Right lobe of liver (tissue), 6 donors: ENCODE measurements around the gene VPS35L. TPM values are rescaled to one million over a fixed set of nuclear protein-coding genes. Genes with fewer than 3 reads are reported as not detected.
A peak's percentile ranks its signal among the peaks of the same experiment; 100 is the strongest.

Source experiments
- ATAC-seq, 4 donors: fragments of 200-7000 bp; cut with Tn5 transposase; one replicate each; pipeline ENCODE4 v1.9.1; 2020; ENCODE audit warnings: mild to moderate bottlenecking in 4 of 4, moderate library complexity in 4 of 4
- DNase-seq, 3 donors: peaks; one replicate each; pipeline ENCODE4 v3.0.0-alpha.2; 2020
- H3K27ac ChIP-seq, 3 donors: fragments of 200-600 bp; one replicate each; pipeline ENCODE4 v1.8.0; 2022
- H3K27me3 ChIP-seq, 2 donors: fragments of 200-600 bp; one replicate each; pipeline ENCODE4 v1.8.0; 2022
- H3K36me3 ChIP-seq, 4 donors: fragments of 200-600 bp; sonication (generic) in 1 of 4; one replicate each; pipeline versions ENCODE4 v1.5.1 to v1.8.0; 2017 to 2022; ENCODE audit warnings: control low read depth in 1 of 4
- H3K4me1 ChIP-seq, 4 donors: fragments of 200-600 bp; sonication (generic) in 1 of 4; one replicate each; pipeline versions ENCODE4 v1.5.1 to v1.8.0; 2017 to 2022; ENCODE audit warnings: control low read depth in 1 of 4
- H3K4me3 ChIP-seq, 3 donors: fragments of 200-600 bp; one replicate each; pipeline ENCODE4 v1.8.0; 2022
- H3K9me3 ChIP-seq, 4 donors: fragments of 200-600 bp; sonication (generic) in 1 of 4; one replicate each; pipeline versions ENCODE4 v1.5.1 to v1.8.0; 2017 to 2022; ENCODE audit warnings: control low read depth in 1 of 4
- CTCF ChIP-seq, 4 donors: fragments of 200-600 bp in 3 of 4; fragments of 450-650 bp in 1 of 4; IDR thresholded peaks; one replicate each; pipeline versions ENCODE4 v1.5.1 to v1.8.0; 2016 to 2022; ENCODE audit warnings: antibody characterized with exemption in 4 of 4, mild to moderate bottlenecking in 2 of 4
- POLR2A ChIP-seq: fragments of 450-650 bp; IDR thresholded peaks from one replicate; pipeline ENCODE4 v1.6.1; 2017; ENCODE audit warnings: antibody characterized with exemption, mild to moderate bottlenecking
- WGBS: methylation state at CpG from one replicate; pipeline ENCODE4 v1.1.6; 2018; ENCODE audit warnings: low coverage, low lambda C conversion rate; ENCODE audit not compliant: insufficient coverage; ENCODE audit errors: missing lambda C conversion rate; 5-methylcytosine and 5-hydroxymethylcytosine counted together
- intact Hi-C, 2 donors: fragments of 100-400 bp; cut with DNase I; formaldehyde crosslinking; loops; one replicate each; pipeline versions ENCODE4 v1.11.2 to v1.14.1; 2022
- total RNA-seq, 6 experiments: library from RNA; depleted of rRNA in 2 of 6; stranded (reverse); fragments of >200 nt in 2 of 6; fragmentation: NEBNext Ultra II Directional in 3 of 6; extraction: Animal tissue kit (Norgen Biotek cat#: 25700) in 3 of 6; gene quantifications; one replicate each; pipeline versions ENCODE4 v1.1.0 to v1.2.4, GENCODE V29; 2016 to 2023
- donor health status: DM: no; HTN: yes; CAD: no.
- donor health status: DM: no; HTN: no; CAD: no.
- donor health status: DM: no; HTN: no; CAD: no.
- donor health status: DM: no; HTN: yes; CAD: no.
- donor health status: DM: no; HTN: yes; CAD: no.

Gene VPS35L
- total RNA-seq, 6 experiments from 2014 or later = 19.3 to 24.3 (median 20.4) TPM

- intact Hi-C loops = no loop called here
- H3K9me3 ChIP-seq = no peaks in the 10 kb centered on the region
- no peak overlapping the region for H3K4me3 ChIP-seq
- no peak overlapping the region for H3K27ac ChIP-seq
- no peak for TF ChIP-seq CTCF (IDR thresholded peaks at IDR 0.05)
- TF ChIP-seq POLR2A = no peak
- WGBS = 81% methylated on average over 4 of the region's 7 CpGs
- peaks cover 0 to 17% (median 7%) of the 10 kb centered on the region in 4 donors for H3K36me3 ChIP-seq
- no peaks in the 10 kb centered on the region for H3K27me3 ChIP-seq
- ATAC-seq (no peak), DNase-seq (no peak)
- H3K4me1 ChIP-seq = no peaks in the 10 kb centered on the region
Measured at GRCh38 chr16:19687279-19687678, 131.8 kb downstream of the VPS35L start.

- intact Hi-C loops = no loop called here
- no peaks in the 10 kb centered on the region for H3K4me1 ChIP-seq
- H3K27ac ChIP-seq = no peak overlapping the region
- peaks cover 0 to 18% (median 6%) of the 10 kb centered on the region in 4 donors for H3K36me3 ChIP-seq
- TF ChIP-seq POLR2A = no peak
- no peak for TF ChIP-seq CTCF (IDR thresholded peaks at IDR 0.05)
- DNase-seq (peak in 1 of 3 donors; percentile 43), ATAC-seq (no peak)
- WGBS = 95% methylated on average over 8 of the region's 18 CpGs
- H3K4me3 ChIP-seq = no peak overlapping the region
- H3K9me3 ChIP-seq = no peaks in the 10 kb centered on the region
- no peaks in the 10 kb centered on the region for H3K27me3 ChIP-seq
Measured at GRCh38 chr16:19688396-19689024, 133.0 kb downstream of the VPS35L start.

- intact Hi-C loops = no loop called here
Measured at GRCh38 chr16:19689342-19689741, 133.8 kb downstream of the VPS35L start.

GRCh38 chr16:19690196-19690595 is 134.7 kb downstream of the VPS35L start:
- no peaks in the 10 kb centered on the region for H3K4me1 ChIP-seq
- intact Hi-C loops = no loop called here
- ATAC-seq = peak; percentile 48 to 65 (median 52)
- TF ChIP-seq CTCF (IDR thresholded peaks at IDR 0.05) (no peak), POLR2A (no peak)
- no peak overlapping the region for H3K4me3 ChIP-seq
- no peaks in the 10 kb centered on the region for H3K9me3 ChIP-seq
- 63% methylated on average over 3 of the region's 4 CpGs for WGBS
- no peaks in the 10 kb centered on the region for H3K27me3 ChIP-seq
- peak in 1 of 3 donors; percentile 16 for DNase-seq
- peak overlapping the region in 1 of 3 donors; percentile 3 for H3K27ac ChIP-seq
- peaks cover 0 to 12% (median 3%) of the 10 kb centered on the region in 4 donors for H3K36me3 ChIP-seq

More at GRCh38 chr16:19689342-19689741, 133.8 kb downstream of the VPS35L start:
- Histone ChIP-seq H3K36me3 (peaks cover 0 to 12% (median 5%) of the 10 kb centered on the region in 4 donors), H3K9me3 (no peaks in the 10 kb centered on the region), H3K27ac (no peak overlapping the region), H3K4me1 (no peaks in the 10 kb centered on the region), H3K4me3 (no peak overlapping the region), H3K27me3 (no peaks in the 10 kb centered on the region)
- ATAC-seq = no peak
- TF ChIP-seq CTCF (IDR thresholded peaks at IDR 0.05) (no peak), POLR2A (no peak)
- DNase-seq = peak in 1 of 3 donors; percentile 16
- WGBS = 98% methylated on average over 5 of the region's 5 CpGs
